HEK293 (cell line): ENCODE results near the gene NHS.

Experiments used
- CTCF ChIP-seq: fragments of 450-650 bp; formaldehyde crosslinking; IDR thresholded peaks from 2 replicates; pipeline ENCODE4 v1.5.1; 2016; ENCODE audit warnings: missing biosample characterization, missing genetic modification characterization
- YY1 ChIP-seq: fragments of 450-650 bp; formaldehyde crosslinking; IDR thresholded peaks from 2 replicates; pipeline ENCODE4 v1.5.1; 2018; ENCODE audit warnings: missing biosample characterization, missing genetic modification characterization
- ZNF138 ChIP-seq: fragments of 450-650 bp; formaldehyde crosslinking; IDR thresholded peaks from 2 replicates; pipeline ENCODE4 v1.5.1; 2016; ENCODE audit warnings: missing biosample characterization, missing genetic modification characterization, borderline replicate concordance
- ZNF175 ChIP-seq: fragments of 450-650 bp; formaldehyde crosslinking; IDR thresholded peaks from 2 replicates; pipeline ENCODE4 v1.5.1; 2016; ENCODE audit warnings: missing biosample characterization, missing genetic modification characterization

DNA sequence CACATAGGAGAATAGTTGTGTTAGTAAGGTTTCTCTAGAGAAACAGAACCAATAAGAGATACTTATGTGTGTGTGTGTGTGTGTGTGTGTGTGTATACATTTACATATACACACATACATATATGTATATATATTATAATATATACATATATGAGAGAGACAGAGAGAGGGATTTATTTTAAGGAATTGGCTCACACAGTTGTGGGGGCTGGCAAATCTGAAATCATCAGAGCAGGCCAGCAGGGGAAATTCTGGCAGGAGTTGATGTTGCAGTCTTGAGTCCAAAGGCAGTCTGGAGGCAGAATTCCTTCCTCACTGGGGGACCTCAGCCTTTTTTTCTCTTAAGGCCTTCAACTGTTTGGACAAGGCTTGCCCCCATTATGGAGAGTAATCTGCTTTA, 38.6 kb upstream of the NHS start:
- TF ChIP-seq ZNF138 (tag by site-specific recombination) (no peak), CTCF (tag by site-specific recombination) (no peak), YY1 (no peak), ZNF175 (tag by site-specific recombination) (no peak)
